Tibial artery (tissue), 4 donors: ENCODE results near the gene SBK2.
"Not testable (repeated sequence)": the region's sequence is repeated elsewhere in the genome, so short reads cannot be mapped to it uniquely, and the experiment has no call there.

Experiments used
- DNase-seq, 2 donors: peaks; one replicate each; pipeline ENCODE4 v3.0.0-alpha.2; 2019
- H3K27ac ChIP-seq, 2 donors: fragments of 200-600 bp; sonication (generic) in 1 of 2; 1 replicate in 1 of 2; 2 replicates in 1 of 2; pipeline ENCODE4 v1.5.1; 2018 to 2019; ENCODE audit warnings: mild to moderate bottlenecking in 1 of 2
- H3K27me3 ChIP-seq, 2 donors: fragments of 200-600 bp; sonication (generic) in 1 of 2; one replicate each; pipeline versions ENCODE4 v1.5.1 to v1.6.0; 2016 to 2019
- H3K36me3 ChIP-seq, 3 donors: fragments of 200-600 bp; sonication (generic) in 2 of 3; one replicate each; pipeline ENCODE4 v1.5.1; 2016 to 2019; ENCODE audit warnings: mild to moderate bottlenecking in 2 of 3
- H3K4me1 ChIP-seq, 4 donors: fragments of 200-600 bp; sonication (generic) in 2 of 4; 1 replicate in 3 of 4; 2 replicates in 1 of 4; pipeline ENCODE4 v1.5.1; 2016 to 2019
- H3K4me3 ChIP-seq, 2 donors: fragments of 200-600 bp; sonication (generic) in 1 of 2; 1 replicate in 1 of 2; 2 replicates in 1 of 2; pipeline ENCODE4 v1.5.1; 2018 to 2019; ENCODE audit warnings: mild to moderate bottlenecking in 2 of 2
- H3K9me3 ChIP-seq, 3 donors: fragments of 200-600 bp; sonication (generic) in 1 of 3; one replicate each; pipeline ENCODE4 v1.5.1; 2016 to 2019
- CTCF ChIP-seq, 2 experiments: fragments of 200-600 bp in 1 of 2; fragments of 450-650 bp in 1 of 2; IDR thresholded peaks; one replicate each; pipeline ENCODE4 v1.5.1; 2017 to 2019; ENCODE audit warnings: antibody characterized with exemption in 2 of 2, mild to moderate bottlenecking in 1 of 2, moderate library complexity in 1 of 2
- intact Hi-C: fragments of 100-400 bp; cut with DNase I; formaldehyde crosslinking; loops from one replicate; pipeline ENCODE4 v1.15.0; 2023; ENCODE audit warnings: low total_unique reads

SBK2 gene

GRCh38 chr19:55578031-55578760 lies 41.3 kb upstream of the SBK2 start:
- H3K9me3 ChIP-seq = peaks cover 0 to 12% (median 0%) of the 10 kb centered on the region in 3 donors
- peaks cover 8 to 30% (median 21%) of the 10 kb centered on the region in 3 donors for H3K36me3 ChIP-seq
- no peak overlapping the region for H3K27ac ChIP-seq
- intact Hi-C loops = no loop called here
- DNase-seq = no peak
- no peak for TF ChIP-seq CTCF (IDR thresholded peaks at IDR 0.05)
- no peaks in the 10 kb centered on the region for H3K27me3 ChIP-seq
- H3K4me3 ChIP-seq = no peak overlapping the region
- peaks cover 0 to 15% (median 12%) of the 10 kb centered on the region in 4 donors for H3K4me1 ChIP-seq

DNA sequence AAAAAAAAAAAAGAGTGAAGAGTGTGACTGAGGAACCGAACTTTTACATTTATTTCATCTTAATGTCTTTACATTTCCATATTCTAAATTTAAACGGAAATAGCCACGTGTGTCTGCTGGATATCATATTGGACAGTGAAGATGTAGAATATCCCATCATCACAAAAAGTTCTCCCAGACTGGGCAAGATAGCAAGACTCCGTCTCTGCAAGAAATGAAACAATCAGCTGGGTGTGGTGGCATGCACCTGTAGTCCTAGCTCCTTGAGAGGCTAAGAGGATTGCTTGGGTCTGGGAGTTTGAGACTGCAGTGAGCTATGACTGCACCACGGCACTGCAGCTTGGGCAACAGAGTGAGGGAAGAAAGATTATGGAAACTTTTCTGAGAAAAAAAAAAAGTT lies 39.8 kb upstream of the SBK2 start:
- no peak for TF ChIP-seq CTCF (IDR thresholded peaks at IDR 0.05)
- H3K27me3 ChIP-seq = no peaks in the 10 kb centered on the region
- peaks cover 0 to 12% (median 0%) of the 10 kb centered on the region in 3 donors for H3K9me3 ChIP-seq
- intact Hi-C loops = no loop called here
- DNase-seq = no peak
- H3K27ac ChIP-seq = no peak overlapping the region
- peaks cover 0 to 15% (median 12%) of the 10 kb centered on the region in 4 donors for H3K4me1 ChIP-seq
- no peak overlapping the region for H3K4me3 ChIP-seq
- H3K36me3 ChIP-seq = peaks cover 8 to 30% (median 21%) of the 10 kb centered on the region in 3 donors

DNA sequence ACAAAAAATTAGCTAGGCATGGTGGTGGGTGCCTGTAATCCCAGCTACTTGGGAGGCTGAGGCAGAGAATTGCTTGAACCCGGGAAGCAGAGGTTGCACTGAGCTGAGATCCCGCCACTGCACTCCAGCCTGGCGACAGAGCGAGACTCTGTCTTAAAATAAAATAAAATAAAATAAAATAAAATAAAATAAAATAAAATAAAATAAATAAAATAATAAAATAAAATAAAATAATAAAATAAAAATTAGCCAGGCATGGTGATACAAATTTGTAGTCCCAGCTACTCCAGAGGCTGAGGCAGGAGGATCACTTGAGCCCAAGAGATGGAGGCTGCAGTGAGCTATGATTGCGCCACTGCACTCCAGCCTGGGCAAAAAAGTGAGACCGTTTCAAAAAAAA lies 37.0 kb upstream of the SBK2 start:
- Histone ChIP-seq H3K36me3 (peaks cover 7 to 24% (median 16%) of the 10 kb centered on the region in 3 donors), H3K9me3 (peaks cover 0 to 12% (median 0%) of the 10 kb centered on the region in 3 donors)
- intact Hi-C loops, H3K27me3 ChIP-seq, H3K4me1 ChIP-seq, H3K4me3 ChIP-seq, DNase-seq, H3K27ac ChIP-seq: not testable (repeated sequence)

DNA sequence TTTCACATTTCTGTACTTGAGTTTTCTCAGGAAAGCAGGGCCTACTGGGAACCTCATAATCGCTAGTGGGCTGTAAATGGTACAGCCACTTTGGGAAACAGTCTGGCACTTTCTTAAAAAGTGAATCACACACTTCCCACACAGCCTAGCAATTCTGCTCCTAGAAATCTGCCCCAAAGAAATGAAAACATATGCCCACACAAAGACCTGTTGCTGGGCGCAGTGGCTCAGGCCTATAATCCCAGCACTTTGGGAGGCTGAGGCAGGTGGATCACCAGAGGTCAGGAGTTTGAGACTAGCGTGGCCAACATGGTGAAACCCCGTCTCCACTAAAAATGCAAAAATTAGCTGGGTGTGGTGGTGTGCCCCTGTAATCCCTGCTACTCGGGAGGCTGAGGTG lies 32.5 kb upstream of the SBK2 start:
- H3K9me3 ChIP-seq, H3K36me3 ChIP-seq, intact Hi-C loops, H3K4me3 ChIP-seq, H3K27ac ChIP-seq, H3K4me1 ChIP-seq, DNase-seq: not testable (repeated sequence)
- peaks cover 0 to 15% of the 10 kb centered on the region in 2 donors for H3K27me3 ChIP-seq

DNA sequence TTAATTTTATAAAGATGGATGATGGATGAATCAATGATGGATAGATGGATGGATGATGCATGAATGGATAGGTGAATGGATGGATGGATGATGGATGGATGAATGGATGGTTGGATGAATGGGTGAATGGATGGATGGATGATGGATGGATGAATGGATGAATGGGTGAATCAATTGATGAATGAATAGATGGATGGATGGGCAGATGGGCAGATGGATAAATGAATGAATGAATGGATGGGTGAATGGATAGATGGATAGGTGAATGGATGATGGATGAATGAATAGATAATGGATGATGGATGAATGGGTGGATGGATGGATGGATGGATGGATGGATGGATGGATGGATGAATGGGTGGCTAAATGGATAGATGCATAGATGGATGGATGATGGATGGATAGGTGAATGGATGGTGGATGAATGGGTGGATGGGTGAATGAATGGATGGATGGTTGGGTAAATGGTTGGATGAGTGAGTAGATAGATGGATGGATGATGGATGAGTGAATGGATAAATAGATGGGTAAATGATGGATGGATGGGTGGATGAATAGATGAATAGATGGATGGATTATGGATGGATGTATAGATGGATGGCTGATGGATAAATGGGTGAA lies 30.9 kb upstream of the SBK2 start:
- TF ChIP-seq CTCF (IDR thresholded peaks at IDR 0.05) = no peak
- Histone ChIP-seq H3K9me3 (no peaks in the 10 kb centered on the region), H3K27me3 (peaks cover 0 to 20% of the 10 kb centered on the region in 2 donors), H3K36me3 (no peaks in the 10 kb centered on the region), H3K27ac (no peak overlapping the region), H3K4me3 (no peak overlapping the region), H3K4me1 (no peaks in the 10 kb centered on the region)
- intact Hi-C loops = no loop called here
- no peak for DNase-seq

GRCh38 chr19:55566823-55567222 lies 29.9 kb upstream of the SBK2 start:
- Histone ChIP-seq H3K9me3 (no peaks in the 10 kb centered on the region), H3K4me3 (no peak overlapping the region), H3K4me1 (no peaks in the 10 kb centered on the region), H3K27ac (no peak overlapping the region), H3K36me3 (no peaks in the 10 kb centered on the region), H3K27me3 (peaks cover 0 to 20% of the 10 kb centered on the region in 2 donors)
- intact Hi-C loops = no loop called here
- TF ChIP-seq CTCF (IDR thresholded peaks at IDR 0.05) = no peak
- no peak for DNase-seq
